RPMI8226 (cell line): Measurements from ENCODE around the gene SRRM1.
"Not testable (repeated sequence)": the region's sequence is repeated elsewhere in the genome, so short reads cannot be mapped to it uniquely, and the experiment has no call there.

ENCODE experiments used
- DNase-seq: peaks from one replicate; pipeline ENCODE4 v3.0.0-alpha.2; 2015

The SRRM1 gene

GRCh38 chr1:24652382-24652781 is 9.3 kb downstream of the SRRM1 start:
- DNase-seq = no peak

- no peak for DNase-seq
Observed at GRCh38 chr1:24654010-24654409, 10.9 kb downstream of the SRRM1 start.

GRCh38 chr1:24656046-24656445 is 12.9 kb downstream of the SRRM1 start:
- no peak for DNase-seq

GRCh38 chr1:24657781-24658180 is 14.7 kb downstream of the SRRM1 start:
- DNase-seq = no peak

GRCh38 chr1:24659166-24659904 is 16.2 kb downstream of the SRRM1 start:
- no peak for DNase-seq

- DNase-seq = no peak
Observed at GRCh38 chr1:24659993-24660665, 17.0 kb downstream of the SRRM1 start.

- no peak for DNase-seq
Observed at GRCh38 chr1:24664507-24665033, 21.5 kb downstream of the SRRM1 start.

- no peak for DNase-seq
Observed at GRCh38 chr1:24666794-24667193, 23.7 kb downstream of the SRRM1 start.

- not testable (repeated sequence) for DNase-seq
Observed at GRCh38 chr1:24671372-24671771, 28.3 kb downstream of the SRRM1 start.

- not testable (repeated sequence) for DNase-seq
Observed at GRCh38 chr1:24672686-24673085, 29.6 kb downstream of the SRRM1 start.

- no peak for DNase-seq
Observed at GRCh38 chr1:24673341-24673740, 30.2 kb downstream of the SRRM1 start.

GRCh38 chr1:24678421-24678820 is 35.3 kb downstream of the SRRM1 start:
- not testable (repeated sequence) for DNase-seq

- no peak for DNase-seq
Observed at GRCh38 chr1:24679725-24680124, 36.6 kb downstream of the SRRM1 start.

GRCh38 chr1:24683713-24684162 is 40.6 kb downstream of the SRRM1 start:
- DNase-seq = no peak

GRCh38 chr1:24688033-24688432 is 44.9 kb downstream of the SRRM1 start:
- no peak for DNase-seq

GRCh38 chr1:24688621-24689195 is 45.6 kb downstream of the SRRM1 start:
- peak; percentile 81 for DNase-seq

- DNase-seq = no peak
Observed at GRCh38 chr1:24691051-24691450, 47.9 kb downstream of the SRRM1 start.

GRCh38 chr1:24692351-24692980 is 49.4 kb downstream of the SRRM1 start:
- DNase-seq = no peak

- DNase-seq = no peak
Observed at GRCh38 chr1:24693827-24694379, 50.8 kb downstream of the SRRM1 start.

- peak; percentile 63 for DNase-seq
Observed at GRCh38 chr1:24694380-24694843, 51.3 kb downstream of the SRRM1 start.

GRCh38 chr1:24695202-24695974 is 52.3 kb downstream of the SRRM1 start:
- no peak for DNase-seq
